A673 (cell line): ENCODE data around the gene PTPN20.

Experiments used
- EZH2 ChIP-seq: fragments of 200-600 bp; sonication (generic); IDR thresholded peaks from 2 replicates; pipeline ENCODE4 v1.6.1; 2017; ENCODE audit warnings: borderline replicate concordance, low read depth, mild to moderate bottlenecking, mixed read lengths, antibody characterized with exemption, low read length; ENCODE audit not compliant: poor library complexity, severe bottlenecking
- TF ChIP-seq, protein P1 (sequence below): fragments of 300-800, 200-600 bp; sonication (generic); conservative IDR thresholded peaks from 2 replicates; pipeline ENCODE4 v1.5.1; 2017; ENCODE audit warnings: low read depth, mild to moderate bottlenecking, antibody characterized with exemption, low read length, moderate library complexity, mixed read lengths

DNA sequence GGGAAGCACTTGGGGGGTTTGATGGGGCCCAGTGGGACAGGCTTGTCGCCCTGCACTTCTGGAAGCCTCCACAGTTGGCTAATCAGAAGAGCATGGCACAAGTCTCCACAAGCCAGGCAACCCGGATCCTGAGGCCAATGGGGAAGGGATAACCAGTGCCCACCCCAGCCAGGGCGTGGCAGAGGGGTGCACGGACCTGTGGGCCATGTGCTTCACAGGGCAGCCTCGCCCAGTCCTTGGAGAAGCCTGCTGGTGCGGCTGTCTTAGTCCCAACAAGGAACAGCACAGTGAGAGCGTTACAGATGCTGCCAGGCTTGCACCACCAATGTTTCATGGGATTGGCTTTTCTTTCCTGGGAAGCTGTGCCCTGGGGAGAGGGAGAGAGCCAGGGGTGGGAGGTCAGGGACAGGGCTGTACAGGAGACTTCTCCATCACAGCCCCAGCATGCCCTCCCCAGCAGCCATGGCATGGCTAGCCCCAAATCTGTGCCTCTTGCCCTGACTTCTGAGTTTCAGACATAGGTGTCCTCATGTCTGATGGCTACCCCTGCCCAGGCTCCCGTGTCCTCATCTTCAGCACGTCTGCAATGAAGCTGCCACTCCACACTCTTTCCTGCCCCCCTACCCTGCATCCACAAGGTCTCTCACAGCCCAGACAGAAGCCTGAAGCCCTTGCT lies 116.0 kb downstream of the PTPN20 start:
- TF ChIP-seq EZH2: no peak
- TF ChIP-seq, protein P1, sequence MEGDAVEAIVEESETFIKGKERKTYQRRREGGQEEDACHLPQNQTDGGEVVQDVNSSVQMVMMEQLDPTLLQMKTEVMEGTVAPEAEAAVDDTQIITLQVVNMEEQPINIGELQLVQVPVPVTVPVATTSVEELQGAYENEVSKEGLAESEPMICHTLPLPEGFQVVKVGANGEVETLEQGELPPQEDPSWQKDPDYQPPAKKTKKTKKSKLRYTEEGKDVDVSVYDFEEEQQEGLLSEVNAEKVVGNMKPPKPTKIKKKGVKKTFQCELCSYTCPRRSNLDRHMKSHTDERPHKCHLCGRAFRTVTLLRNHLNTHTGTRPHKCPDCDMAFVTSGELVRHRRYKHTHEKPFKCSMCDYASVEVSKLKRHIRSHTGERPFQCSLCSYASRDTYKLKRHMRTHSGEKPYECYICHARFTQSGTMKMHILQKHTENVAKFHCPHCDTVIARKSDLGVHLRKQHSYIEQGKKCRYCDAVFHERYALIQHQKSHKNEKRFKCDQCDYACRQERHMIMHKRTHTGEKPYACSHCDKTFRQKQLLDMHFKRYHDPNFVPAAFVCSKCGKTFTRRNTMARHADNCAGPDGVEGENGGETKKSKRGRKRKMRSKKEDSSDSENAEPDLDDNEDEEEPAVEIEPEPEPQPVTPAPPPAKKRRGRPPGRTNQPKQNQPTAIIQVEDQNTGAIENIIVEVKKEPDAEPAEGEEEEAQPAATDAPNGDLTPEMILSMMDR: no peak
